NCI-H774 (cell line): ENCODE measurements around the gene UCP2.

Experiments used
- DNase-seq: peaks from one replicate; lab custom pipeline; 2025; lab: John Stamatoyannopoulos, UW

UCP2 gene

GRCh38 chr11:74010306-74011300, 28.0 kb upstream of the UCP2 start:
- DNase-seq: no peak

- no peak for DNase-seq
Measured at GRCh38 chr11:74009675-74010305, 27.1 kb upstream of the UCP2 start.

GRCh38 chr11:74009230-74009547, 26.5 kb upstream of the UCP2 start:
- DNase-seq: no peak

GRCh38 chr11:74008373-74009229, 26.0 kb upstream of the UCP2 start, which contains the start of gene UCP3:
Gene UCP3 (minus strand): TSS chr11:74009085. CDS start chr11:74007042, 2,043 bp downstream.
- DNase-seq: no peak

- DNase-seq: no peak
Measured at GRCh38 chr11:74007691-74008372, 25.2 kb upstream of the UCP2 start.

GRCh38 chr11:74006743-74007304, 24.2 kb upstream of the UCP2 start:
- DNase-seq: no peak

- no peak for DNase-seq
Measured at GRCh38 chr11:74005721-74006517, 23.3 kb upstream of the UCP2 start.

GRCh38 chr11:74004759-74005615, 22.3 kb upstream of the UCP2 start:
- DNase-seq: no peak

GRCh38 chr11:74004046-74004695, 21.5 kb upstream of the UCP2 start:
- DNase-seq: no peak

GRCh38 chr11:74002832-74003231, 20.2 kb upstream of the UCP2 start:
- no peak for DNase-seq

GRCh38 chr11:74001822-74002286, 19.2 kb upstream of the UCP2 start:
- no peak for DNase-seq

- DNase-seq: no peak
Measured at GRCh38 chr11:74000307-74001133, 17.9 kb upstream of the UCP2 start.

- DNase-seq: peak; percentile 83
Measured at GRCh38 chr11:73999581-74000306, 17.1 kb upstream of the UCP2 start.

GRCh38 chr11:73998846-73999575, 16.4 kb upstream of the UCP2 start:
- DNase-seq: no peak

GRCh38 chr11:73997120-73997770, 14.6 kb upstream of the UCP2 start:
- no peak for DNase-seq

GRCh38 chr11:73996161-73996747, 13.6 kb upstream of the UCP2 start:
- DNase-seq: peak; percentile 41
